HG03442 (cell line): ENCODE results near the gene MAD1L1.

Experiments
- ATAC-seq: cut with Tn5 transposase; IDR thresholded peaks from one replicate; pipeline ENCODE4 v1.9.1; 2021; ENCODE audit warnings: mild to moderate bottlenecking, moderate library complexity; ENCODE audit not compliant: unreplicated experiment

The MAD1L1 gene

DNA sequence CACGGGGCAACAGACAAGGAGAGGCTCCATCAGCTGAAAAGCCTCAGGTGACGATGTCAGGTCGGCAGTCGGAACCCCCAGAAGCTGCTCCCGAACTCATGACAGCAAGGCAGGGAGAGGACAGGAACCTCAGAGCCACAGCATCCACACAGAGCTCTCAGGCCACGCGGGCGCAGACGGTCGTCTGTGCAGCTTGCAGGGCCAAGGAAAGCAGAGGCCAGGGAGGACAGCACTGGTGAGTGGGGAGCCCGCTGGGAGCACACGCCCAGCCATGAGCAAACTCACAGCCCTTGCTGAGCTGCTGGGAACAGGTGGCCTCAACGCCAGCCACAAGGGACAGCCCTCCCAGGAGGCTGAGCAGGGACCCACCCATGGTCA is 138.9 kb downstream of the MAD1L1 start:
- ATAC-seq: no peak

DNA sequence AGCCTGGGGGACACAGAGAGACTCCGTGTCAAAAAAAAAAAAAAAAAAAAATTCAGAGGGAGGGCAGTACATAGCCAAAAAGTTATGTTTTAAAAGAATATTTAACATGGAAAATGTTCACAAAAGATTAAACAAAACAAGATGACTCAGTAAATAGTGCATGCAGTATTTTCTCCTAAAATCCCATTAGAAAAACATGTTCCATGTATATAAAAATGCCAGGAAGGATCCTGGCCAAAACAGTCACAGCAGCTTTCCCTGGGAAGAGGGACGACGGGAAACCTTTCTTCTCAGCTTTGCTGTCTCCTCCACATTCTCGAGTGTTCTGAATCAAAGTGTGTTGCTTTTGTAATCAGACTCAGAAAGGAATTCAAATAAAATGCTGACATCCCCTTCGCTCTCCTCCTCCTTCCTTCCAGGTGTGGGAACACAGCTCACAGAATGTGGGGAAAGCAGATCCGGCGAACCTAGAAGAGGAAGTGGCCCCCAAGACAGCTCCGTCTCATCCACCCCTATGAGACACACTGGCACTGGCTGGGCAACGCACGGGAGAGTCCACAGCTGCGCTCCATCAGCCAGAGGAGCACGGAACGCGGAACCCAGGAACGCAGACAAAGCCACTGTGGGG is 139.4 kb downstream of the MAD1L1 start:
- no peak for ATAC-seq

DNA sequence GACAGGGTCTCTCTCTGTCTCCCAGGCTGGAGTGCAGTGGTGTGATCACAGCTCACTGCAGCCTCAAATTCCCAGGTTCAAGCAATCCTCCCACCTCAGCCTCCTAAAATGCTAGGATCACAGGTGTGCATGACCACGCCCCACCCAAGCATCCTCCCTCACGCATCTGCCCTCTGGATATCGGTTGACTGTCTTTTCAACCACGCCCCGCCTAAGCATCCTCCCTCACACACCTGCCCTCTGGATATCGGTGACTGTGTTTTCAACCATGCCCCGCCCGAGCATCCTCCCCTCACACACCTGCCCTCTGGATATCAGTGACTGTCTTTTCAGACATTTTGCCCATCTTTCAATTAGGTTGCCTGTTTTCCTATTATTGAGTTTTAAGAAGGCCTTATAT is 140.5 kb downstream of the MAD1L1 start:
- ATAC-seq: no peak

DNA sequence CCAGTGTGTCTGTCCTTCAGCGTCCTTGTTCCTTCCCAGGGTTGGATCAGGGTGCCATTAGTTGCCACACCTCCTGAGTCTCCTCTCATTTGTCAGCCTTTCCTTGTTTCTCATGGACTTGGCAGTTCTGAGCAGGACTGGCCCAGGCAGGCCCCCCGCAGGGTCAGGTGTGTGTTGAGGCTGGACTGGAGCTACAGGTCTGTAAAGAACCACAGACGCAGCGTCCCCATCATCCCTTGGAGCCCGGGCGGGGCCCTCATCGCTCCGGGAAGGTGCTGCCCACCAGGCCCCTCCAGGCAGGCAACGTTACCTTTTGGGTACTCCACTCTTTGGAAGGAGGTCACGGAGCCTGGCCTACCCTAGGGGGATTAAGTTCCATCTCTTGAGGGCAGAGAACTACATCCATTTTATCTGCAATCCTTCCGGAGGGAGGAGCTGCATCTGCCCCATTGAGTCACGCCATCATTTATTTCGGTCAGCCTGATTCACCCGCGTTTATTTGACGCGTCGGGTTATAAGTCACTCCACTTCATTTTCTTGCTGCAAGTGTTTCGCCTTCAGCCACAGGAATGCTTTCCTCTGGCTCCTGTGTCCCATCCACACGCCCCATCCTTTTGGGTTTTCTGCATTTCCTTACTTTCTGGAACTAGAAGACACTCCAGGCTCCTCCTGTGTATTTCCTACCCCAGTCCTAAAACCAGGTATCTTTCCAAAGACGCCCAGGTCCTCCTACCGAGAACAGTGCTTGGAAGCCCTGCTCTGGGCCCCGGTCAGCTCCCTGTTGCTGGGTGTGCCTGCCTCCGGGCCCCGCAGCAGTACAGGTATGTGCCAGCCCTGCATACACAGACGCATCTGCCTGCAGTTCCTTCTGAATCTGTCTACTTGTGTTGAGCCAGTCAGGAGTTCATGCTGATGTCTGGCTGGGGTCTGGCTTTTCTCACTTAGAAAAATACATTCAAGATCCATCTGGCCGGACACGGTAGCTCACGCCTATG is 141.9 kb downstream of the MAD1L1 start:
- no peak for ATAC-seq

DNA sequence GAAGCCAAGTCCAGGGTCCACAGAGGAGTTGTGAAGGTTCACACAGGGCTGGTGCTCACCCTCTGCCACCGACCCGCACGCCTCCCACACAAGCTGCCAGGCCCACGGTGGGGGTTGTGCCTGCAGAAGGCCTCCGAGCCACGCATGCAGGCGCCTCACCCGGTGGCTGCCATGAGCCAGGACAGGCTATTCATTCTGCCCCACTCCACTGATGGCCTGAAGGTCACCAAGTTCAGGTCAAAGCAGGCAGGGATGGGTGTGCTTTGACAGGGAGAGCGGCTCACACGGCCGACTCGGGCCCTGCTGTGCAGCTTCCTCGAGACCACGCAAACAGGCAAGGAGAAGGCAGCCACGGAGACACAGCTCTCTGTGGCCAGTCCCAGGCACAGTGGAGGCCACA is 143.9 kb downstream of the MAD1L1 start:
- ATAC-seq: no peak

DNA sequence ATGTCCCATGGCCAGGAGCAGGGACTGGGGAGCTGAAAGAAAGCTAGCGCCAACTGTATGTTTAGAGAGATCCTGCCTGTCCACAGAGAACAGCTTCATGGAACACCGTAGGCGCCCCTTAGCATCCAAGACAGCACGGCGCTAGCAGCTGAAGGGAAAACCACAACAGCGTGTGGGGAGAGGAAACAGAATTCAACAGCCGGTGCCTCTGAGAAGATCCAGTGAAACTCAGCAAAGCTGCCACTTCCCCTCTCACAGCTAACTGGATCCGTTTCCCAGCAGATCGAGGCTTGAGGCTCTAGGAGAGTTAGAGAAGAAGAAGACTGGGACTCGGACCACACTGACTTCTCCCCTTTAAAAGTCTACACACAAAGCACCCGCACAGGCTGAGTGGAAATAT is 145.0 kb downstream of the MAD1L1 start:
- ATAC-seq: no peak

DNA sequence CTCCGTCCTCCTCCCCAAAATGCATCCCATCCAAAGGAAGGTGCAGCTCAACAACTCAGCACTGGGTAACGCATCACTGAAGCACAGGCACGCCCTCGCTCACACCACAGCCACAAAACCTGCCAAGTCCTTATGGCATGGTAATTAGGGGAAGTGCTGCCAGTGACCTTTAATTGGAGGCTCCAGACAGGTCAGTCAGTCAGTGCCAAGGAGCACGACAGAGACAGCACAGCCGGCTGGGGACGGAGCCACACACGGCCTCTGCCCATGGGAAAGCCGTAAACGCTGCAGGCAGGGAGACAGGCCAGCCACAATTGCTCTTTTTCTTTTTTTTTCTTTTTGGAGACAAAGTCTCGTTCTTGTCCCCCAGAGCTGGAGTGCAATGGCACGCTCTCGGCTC is 146.5 kb downstream of the MAD1L1 start:
- no peak for ATAC-seq

DNA sequence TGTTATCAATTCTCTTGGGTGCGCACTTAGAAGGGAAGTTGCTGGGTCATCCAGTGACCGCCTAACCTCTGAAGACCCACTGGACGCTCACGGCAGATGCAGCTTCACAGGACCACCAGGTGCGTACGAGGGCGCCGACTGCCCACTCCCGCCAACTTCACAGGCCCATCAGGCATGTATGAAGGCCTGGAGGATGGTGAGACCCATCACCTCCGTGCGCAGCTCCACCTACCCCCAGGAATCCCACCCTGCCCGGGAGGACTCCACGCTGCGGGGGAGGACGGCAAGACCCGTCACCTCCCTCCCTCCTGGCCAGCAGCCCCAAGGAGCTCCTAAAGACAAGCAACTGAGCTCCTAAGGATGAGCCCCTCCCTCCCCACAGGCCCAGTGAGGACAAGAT is 146.9 kb downstream of the MAD1L1 start:
- ATAC-seq: no peak

DNA sequence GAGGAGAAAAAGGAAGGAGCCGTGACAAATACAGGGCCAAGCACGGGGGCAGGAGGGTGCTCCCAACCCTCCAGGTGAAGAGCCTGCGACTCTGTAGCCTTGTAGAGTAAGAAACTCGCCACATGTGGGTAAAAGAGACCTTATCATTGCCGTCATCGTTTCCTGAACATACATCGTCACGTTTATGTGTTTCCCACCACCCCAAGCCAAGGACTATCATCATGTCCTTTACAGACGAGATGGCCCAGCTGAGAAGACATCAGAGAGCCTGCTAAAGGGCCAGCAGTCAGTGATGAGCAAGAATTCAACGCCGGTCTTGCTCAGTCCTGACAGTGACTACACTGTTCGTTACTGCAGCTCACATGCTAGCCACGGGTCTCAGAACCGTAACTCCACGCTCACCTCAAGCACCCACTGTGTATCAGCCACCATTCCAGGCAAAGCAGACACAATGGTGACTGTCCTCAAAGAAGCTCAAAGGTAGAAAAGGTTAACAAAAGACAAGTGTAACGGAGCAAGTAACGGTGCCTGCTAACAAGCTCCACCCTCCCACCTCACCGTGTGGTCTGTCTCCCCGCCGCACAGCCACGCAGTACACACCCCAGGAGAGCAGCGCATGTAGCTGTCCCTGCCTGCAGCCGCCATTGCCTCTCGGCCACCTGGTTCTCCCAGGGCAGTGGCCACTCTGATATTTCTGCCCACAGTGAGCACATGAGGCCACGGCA is 147.8 kb downstream of the MAD1L1 start:
- ATAC-seq: no peak

DNA sequence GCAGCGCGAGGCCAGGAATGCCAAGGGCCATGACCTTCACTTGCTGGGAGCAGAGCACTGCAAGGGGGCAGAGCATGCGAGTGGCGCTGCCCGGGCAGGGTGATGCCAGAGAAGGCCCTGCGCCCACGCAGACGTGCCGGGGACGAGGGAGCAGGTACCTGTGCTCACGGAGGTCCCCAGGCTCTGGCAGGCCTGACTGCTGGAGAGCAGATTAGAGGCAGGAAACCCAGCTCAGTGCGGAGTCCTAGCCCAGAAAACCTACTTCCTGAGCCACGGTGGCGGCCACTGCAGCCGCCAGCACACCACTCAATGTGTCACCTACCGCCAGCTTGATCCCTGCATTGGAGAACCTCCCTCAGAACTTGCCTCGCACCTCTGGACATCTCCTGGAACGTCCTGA is 148.4 kb downstream of the MAD1L1 start:
- no peak for ATAC-seq

DNA sequence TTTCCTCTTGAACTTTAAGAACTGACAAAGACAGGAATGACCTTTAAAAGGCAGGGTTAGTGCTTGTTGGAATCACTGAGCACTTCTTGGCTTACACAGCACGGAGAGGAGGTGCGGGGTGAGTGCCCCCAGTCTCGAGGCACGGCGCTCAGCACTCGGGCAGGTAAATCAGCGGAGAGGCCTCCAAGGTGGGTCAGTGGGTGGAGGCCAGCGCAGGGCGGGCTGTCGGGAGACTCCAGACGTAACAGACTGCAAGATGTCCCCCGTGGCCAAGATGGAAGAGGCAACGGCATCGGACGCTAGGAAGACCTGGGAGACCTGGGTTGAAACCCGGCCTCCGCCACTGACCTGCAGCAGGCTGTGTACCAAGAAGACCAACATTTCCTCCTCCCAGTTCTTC is 149.4 kb downstream of the MAD1L1 start:
- ATAC-seq: no peak

DNA sequence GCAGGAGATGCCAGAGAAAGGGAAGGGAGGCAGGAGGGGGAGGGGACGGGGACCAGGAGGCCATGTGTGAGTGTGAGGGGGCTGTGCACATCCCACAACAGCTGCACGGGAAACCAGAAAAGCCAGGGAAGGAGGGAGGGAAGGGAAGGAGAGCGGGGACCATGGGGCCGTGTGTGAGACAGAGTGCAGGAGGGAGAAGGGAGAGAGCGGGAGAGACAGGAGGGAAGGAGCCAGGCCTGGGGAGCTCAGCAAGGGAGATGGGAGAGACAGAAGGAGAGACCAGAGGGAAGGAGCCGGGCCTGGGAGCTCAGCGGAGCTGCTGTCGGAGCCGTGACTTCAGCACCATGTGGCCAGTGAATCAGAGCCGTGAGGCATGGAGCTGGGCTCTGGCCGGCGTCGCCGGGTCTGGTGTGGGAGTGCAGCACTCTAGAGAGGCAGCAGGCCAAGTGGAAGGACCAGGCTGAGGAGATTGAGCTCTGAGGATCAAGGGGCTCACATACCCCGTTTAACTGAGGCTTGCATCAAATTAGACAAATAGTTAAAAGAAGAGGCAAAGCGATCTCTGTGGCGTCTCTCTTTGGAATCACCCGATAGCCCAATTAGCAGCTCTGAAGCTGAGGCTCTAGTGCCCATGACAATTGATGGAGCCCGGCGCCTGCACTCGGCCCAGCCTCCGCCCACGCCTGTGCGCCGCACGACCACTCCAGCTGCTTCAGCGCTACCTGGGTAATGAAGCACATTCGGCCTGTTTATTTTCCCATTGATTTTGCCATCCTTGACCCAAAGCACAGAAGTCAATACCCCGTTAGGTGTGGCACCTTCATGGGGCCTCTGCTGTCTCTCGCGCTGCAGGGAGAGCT is 150.4 kb downstream of the MAD1L1 start:
- ATAC-seq: no peak

DNA sequence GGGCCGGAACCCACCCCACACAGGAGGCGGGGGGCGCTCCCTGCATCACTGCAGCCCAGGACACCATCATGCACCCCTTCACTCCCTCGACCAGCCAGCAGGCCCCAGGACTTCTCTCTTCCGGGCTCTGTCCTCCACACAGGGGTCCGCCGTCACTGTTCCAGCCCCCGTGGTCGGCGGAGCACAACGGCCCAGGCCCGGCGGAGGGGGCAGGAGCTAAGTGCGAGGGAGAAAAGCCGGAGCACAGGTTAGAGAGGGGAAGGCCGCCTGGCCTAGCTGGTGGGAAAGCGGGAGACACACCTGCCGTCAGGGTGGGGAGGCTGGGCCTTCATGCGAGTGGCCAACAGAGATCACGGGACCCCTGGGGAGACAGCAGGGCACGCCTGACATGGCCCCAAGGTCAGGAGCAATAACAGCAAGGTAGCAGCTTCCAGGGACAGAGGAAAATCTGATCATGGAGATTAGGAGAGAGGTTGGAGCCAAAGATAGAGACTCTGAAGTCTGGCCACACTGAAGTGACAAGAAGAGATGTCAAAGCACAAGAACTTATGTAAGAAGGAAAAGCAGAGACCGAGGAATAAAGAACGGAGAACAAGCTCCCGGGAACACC is 151.1 kb downstream of the MAD1L1 start:
- ATAC-seq: no peak

DNA sequence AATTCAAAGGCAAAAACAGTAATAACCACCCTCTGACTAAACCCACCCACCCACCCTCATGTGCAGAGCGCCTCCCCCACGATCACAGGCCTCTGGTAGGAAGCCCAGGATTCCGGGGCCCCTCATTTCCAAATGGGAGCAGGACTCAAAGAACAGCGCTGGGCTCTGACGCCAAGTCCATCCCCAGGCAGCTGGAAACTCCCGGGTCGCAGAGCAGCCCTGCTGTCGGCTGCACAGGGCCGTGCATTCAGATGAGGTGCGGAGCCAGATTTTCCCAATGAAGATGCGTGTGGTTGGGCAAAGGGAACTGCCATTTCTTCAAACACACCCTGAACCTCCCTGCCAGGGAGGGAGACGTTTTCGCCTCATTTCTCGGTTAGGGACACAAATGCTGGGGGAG is 152.3 kb downstream of the MAD1L1 start:
- no peak for ATAC-seq

DNA sequence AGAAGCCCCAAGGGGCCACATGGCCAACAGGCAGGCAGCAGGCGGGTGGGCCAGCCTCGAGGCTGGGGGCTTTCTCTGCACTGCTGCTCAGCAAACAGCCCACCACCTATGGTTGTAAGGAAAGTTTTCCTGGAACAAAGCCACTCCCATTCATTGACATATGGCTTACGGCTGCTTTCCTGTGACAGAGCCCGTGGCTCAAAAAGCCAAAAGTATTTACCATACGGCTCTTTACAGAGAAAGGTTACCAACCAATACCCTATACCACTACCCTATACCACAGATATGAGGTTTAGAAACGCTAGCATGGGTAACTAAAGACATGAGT is 152.7 kb downstream of the MAD1L1 start:
- ATAC-seq: no peak

DNA sequence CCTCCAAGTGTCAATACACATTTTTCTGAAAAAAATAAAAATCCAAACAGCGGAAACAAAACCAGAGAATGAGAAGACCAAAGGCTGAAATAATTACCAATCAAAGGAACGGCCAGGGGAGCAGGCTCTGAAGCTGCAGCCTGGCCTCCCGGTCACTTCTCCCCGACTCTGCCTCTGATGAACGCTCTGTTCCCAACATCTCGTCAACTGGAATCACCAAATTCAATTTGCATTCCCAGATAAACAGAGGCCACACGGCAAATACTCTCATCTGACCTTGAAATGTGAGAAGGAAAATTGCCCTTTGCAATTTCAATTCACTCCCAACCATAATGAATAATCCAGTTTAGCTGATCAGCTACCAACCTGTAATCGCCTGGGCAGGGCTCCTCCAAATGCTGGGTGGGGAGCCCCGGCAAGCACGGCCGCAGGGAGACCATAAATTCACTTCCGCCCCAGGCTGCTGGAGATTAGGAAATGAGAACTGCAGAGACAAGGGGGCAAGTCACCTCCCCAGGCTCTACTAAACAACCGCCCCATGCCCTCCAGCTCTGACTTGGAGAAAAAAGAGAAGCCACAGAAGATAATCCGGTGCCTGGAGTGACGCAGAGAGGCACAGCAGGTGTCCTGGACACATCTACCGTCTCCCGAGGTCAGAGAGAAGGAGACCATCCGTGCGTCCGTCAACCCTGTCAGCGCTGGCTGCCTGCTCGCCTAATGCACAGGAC is 153.2 kb downstream of the MAD1L1 start:
- ATAC-seq: no peak

DNA sequence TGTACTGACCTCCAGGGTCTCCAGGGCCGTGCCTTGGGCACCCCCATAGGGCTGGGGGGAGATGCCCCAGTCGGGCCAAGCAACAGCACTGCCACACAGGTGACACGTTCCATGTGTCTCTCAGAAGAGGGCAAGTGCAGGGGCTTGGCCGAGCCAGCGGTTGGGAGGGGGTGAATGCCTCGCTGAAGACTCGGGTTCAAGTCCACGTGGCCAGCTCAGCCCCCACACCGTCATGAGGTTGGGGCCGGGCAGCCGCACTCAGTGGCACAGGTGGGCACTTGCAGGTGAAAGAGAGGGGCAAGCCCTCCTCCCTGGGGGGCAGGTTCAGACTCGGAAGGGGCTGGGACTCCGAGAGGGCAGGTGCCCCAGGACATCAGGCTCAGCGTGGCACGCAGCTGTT is 153.8 kb downstream of the MAD1L1 start:
- ATAC-seq: no peak

DNA sequence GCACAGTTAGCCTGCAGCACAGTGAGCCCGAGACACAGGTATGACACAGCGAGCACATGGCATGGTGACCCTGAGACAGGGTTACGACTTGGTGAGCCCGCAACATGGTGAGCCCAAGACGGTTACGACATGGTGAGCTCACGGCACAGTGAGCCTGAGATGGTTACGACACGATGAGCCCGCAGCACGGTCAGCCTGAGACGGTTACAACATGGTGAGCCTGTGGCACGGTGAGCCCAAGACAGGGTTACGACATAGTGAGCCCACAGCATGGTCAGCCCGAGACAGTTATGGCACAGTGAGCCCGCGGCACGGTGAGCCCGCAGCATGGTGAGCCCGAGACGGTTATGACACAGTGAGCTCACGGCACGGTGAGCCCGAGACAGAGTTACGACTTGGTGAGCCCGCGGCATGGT is 156.1 kb downstream of the MAD1L1 start:
- ATAC-seq: no peak

DNA sequence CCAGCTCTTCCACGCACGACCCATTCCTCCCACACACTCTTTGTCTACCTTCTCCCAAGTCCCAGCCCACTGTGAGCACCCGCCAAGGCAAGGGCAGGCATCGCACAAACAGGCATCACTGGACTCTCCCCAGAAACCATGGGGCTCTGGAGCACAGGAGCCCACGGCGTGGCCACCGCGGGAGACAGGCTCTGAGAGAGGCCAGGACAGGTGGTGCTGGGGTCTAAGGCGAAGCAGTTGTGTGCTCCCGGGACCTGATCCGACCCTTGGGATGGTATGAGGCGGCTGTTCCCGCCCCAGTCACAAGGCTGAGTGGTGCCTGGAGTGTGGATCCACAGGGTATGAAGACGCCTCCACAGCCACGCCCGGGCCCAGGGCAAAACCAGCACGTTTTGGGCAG is 156.9 kb downstream of the MAD1L1 start:
- no peak for ATAC-seq

DNA sequence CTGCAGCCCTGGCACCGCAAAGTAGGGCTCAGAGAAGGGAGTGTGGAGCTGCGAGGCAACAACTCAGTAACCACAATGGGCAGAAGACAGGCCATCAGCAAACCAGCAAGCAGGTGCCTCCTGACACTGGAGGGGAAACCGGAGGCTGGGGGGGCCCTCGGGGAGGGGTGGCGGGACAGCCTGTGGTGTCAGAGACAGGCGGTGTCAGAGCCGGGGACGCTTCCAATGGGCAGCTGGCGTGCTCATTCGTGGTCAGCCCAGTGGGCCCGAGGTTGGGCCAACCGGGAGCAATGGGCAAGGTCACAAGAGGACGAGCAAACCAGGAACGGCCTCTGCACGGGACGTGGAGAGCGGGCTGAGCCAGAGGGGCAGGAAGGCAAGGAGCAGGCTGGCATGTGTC is 158.1 kb downstream of the MAD1L1 start:
- no peak for ATAC-seq
